ENCODE data around the gene S1PR4. TPM values are rescaled to one million over a fixed set of nuclear protein-coding genes. Genes with fewer than 3 reads are reported as not detected.

S1PR4 gene
- total and polyA plus RNA-seq, 2 experiments from 2014 or later: not detected

DNA sequence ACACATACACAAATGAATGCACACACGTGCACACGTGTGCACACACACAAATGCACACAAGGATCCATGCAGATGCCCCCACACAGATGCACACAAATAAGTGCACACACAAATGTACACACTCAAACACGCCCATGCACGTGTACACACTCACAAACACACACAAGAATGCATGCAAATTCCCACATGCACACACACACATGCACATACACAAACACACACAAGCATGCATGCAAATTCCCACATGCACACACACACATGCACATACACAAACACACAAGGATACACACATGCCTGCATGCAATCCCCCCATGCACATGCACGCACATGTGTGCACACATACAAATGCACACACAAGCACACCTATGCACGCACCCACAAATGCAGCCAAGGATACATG, 29.5 kb upstream of the S1PR4 start:
- no peak for DNase-seq (ENCODE audit: low read depth in 1 of 2, low spot score in 1 of 2)
- H3K27ac ChIP-seq: no peak overlapping the region
- TF ChIP-seq, protein P1, sequence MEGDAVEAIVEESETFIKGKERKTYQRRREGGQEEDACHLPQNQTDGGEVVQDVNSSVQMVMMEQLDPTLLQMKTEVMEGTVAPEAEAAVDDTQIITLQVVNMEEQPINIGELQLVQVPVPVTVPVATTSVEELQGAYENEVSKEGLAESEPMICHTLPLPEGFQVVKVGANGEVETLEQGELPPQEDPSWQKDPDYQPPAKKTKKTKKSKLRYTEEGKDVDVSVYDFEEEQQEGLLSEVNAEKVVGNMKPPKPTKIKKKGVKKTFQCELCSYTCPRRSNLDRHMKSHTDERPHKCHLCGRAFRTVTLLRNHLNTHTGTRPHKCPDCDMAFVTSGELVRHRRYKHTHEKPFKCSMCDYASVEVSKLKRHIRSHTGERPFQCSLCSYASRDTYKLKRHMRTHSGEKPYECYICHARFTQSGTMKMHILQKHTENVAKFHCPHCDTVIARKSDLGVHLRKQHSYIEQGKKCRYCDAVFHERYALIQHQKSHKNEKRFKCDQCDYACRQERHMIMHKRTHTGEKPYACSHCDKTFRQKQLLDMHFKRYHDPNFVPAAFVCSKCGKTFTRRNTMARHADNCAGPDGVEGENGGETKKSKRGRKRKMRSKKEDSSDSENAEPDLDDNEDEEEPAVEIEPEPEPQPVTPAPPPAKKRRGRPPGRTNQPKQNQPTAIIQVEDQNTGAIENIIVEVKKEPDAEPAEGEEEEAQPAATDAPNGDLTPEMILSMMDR (IDR thresholded peaks at IDR 0.05; ENCODE audit: low read depth, low read length): no peak
- H3K36me3 ChIP-seq: no peaks in the 10 kb centered on the region
- H3K9me3 ChIP-seq (ENCODE audit: low read depth): no peaks in the 10 kb centered on the region
- no peak overlapping the region for H3K4me3 ChIP-seq
- no peaks in the 10 kb centered on the region for H3K4me1 ChIP-seq (ENCODE audit: low read depth)
- H3K27me3 ChIP-seq: no peaks in the 10 kb centered on the region

DNA sequence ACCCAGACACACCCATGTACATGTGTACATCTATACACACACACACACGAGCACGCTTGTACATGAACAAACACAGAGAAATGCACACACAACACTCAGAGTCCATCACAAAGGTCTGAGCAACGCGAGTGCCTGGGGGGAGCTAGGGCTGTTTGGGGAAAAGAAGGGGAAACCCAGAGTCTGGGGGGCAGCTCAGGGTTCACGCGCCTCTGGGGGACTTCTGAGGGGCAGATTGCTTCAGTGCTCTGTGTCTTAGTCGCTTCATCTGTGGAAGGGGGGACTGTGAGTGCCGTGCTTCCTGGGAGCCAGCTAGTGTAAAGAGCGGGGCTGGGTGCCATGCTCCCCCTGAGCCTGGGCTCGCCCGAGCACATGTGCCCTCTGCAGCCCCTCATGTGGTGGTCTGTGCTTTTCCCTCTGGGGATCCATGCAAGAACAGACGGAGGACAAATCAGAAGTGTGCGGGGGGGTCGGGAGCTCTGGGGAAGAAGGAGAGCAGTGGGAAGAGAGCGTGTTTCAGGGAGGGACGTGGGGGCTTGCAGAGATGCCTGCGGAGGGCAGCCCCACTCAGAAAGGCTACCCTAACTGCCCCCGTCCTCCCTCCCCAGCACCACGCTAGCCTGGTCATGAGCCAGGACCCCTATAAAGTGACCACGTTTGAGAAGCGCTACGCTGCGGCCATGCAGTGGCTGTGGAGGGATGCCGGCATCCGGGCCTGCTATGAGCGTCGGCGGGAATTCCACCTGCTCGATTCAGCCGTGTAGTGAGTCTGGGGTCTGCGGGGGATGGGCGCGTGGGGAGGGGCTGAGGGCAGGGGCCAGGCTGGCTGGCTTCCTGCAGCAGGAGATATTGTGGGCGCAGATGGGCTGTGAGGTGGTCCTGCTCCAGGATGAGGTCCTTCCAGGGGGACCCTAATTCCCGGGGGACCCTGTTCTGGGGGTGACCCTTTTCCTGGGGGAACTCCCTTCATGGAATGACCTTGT, 28.8 kb upstream of the S1PR4 start:
- TF ChIP-seq, protein P1 (IDR thresholded peaks at IDR 0.05; ENCODE audit: low read depth, low read length): no peak

DNA sequence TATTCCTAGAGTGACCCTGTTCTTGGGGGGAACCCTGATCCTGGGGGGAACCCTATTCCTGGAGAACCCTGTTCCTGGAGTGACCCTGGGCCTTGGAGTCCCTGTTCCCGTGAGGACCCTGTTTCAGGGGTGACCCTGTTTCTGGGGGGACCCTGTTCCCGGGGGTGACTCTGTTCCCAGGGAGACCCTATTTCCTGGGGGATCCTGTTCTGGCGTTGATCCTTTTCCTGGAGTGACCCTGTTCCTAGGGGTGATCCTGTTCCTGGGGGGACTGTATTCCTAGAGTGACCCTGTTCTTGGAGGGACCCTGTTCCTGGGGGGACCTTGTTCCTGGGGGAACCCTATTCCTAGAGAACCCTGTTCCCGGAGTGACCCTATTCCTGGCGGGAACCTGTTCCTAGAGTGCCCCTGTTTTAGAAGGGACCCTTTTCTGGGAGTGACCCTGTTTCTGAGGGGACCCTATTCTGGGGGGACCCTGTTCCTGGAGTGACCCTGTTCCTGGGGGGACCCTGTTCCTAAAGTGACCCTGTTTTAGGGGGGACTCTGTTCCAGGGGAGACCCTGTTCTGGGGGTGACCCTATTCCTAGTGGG, 27.7 kb upstream of the S1PR4 start:
- Histone ChIP-seq H3K9me3 (ENCODE audit: low read depth) (no peaks in the 10 kb centered on the region), H3K4me3 (no peak overlapping the region), H3K27me3 (no peaks in the 10 kb centered on the region), H3K27ac (no peak overlapping the region), H3K36me3 (no peaks in the 10 kb centered on the region), H3K4me1 (ENCODE audit: low read depth) (no peaks in the 10 kb centered on the region)
- TF ChIP-seq, protein P1 (IDR thresholded peaks at IDR 0.05; ENCODE audit: low read depth, low read length): no peak
- DNase-seq (ENCODE audit: low read depth in 1 of 2, low spot score in 1 of 2): no peak

More for the DNA sequence above, 28.8 kb upstream of the S1PR4 start:
- H3K4me3 ChIP-seq: no peak overlapping the region
- no peaks in the 10 kb centered on the region for H3K27me3 ChIP-seq
- no peak overlapping the region for H3K27ac ChIP-seq
- no peaks in the 10 kb centered on the region for H3K9me3 ChIP-seq (ENCODE audit: low read depth)
- no peaks in the 10 kb centered on the region for H3K36me3 ChIP-seq
- no peaks in the 10 kb centered on the region for H3K4me1 ChIP-seq (ENCODE audit: low read depth)
- no peak for DNase-seq (ENCODE audit: low read depth in 1 of 2, low spot score in 1 of 2)

DNA sequence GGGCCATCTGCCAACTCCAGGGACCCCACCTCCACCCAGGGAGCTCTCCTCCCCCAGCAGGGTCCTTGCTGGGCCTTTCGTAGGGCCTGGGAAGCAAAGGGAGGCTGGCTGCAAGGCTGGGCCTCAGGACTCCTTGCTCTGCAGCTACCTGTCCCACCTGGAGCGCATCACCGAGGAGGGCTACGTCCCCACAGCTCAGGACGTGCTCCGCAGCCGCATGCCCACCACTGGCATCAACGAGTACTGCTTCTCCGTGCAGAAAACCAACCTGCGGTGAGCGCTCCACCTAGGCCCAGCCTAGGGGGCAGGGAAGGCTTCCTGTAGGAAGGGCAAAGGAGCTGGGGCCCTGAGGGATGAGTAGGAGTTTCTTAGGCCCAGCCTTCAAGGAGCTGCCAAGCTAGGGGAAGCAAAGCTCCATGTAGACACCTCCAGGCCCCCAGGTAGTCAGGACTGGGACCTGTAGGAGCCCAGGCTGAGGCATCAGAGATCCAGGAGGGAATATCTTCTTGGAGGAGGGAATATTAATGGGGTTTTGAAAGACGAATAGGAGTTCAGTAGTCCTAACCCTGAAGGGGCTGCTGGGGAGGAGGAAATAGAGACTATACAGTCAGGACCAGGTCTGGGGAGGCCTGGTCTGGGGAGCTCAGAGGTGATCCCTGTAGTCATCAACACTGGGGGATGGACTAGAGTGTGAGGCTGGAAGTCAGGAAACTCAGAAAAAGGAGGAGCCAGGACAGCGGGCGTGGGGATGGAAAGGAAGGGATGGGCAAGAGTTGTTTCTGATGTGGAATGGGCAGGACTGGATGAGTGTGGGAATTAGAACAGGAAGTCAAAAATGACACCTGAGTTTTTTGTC, 26.8 kb upstream of the S1PR4 start:
- Histone ChIP-seq H3K36me3 (no peaks in the 10 kb centered on the region), H3K9me3 (ENCODE audit: low read depth) (no peaks in the 10 kb centered on the region), H3K27ac (no peak overlapping the region), H3K27me3 (no peaks in the 10 kb centered on the region), H3K4me3 (no peak overlapping the region), H3K4me1 (ENCODE audit: low read depth) (no peaks in the 10 kb centered on the region)
- TF ChIP-seq, protein P1 (IDR thresholded peaks at IDR 0.05; ENCODE audit: low read depth, low read length): no peak
- DNase-seq (ENCODE audit: low read depth in 1 of 2, low spot score in 1 of 2): no peak

DNA sequence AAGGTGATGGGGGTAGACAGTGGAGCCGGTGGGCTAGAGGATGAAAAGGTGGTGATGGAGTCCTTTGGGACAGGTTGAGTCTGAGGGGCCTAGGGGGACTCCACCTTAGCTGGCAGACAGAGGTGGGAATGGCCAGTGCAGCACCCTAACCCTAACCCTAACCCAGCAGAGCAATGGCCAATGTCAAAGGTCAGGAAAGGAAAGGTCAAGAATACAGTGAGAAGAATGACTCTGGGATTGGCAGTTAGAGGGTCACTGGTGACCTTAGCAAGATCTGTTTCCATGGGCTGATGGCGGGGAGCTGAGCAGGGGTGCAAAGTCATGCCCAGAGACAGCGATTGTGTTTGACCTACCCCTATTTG, 26.2 kb upstream of the S1PR4 start:
- Histone ChIP-seq H3K27ac (no peak overlapping the region), H3K9me3 (ENCODE audit: low read depth) (no peaks in the 10 kb centered on the region), H3K4me1 (ENCODE audit: low read depth) (no peaks in the 10 kb centered on the region), H3K4me3 (no peak overlapping the region), H3K36me3 (no peaks in the 10 kb centered on the region), H3K27me3 (no peaks in the 10 kb centered on the region)
- TF ChIP-seq, protein P1 (IDR thresholded peaks at IDR 0.05; ENCODE audit: low read depth, low read length): no peak
- no peak for DNase-seq (ENCODE audit: low read depth in 1 of 2, low spot score in 1 of 2)
